Stimulated activated CD8-positive, alpha-beta memory T cell treated with anti-CD3 and anti-CD28 coated beads, Interleukin-7, amount 100 ng/mL, for 48 hours (primary cell): ENCODE measurements around the gene PRPF31.

Experiments
- DNase-seq, 2 donors: peaks; one replicate each; pipeline ENCODE4 v3.0.0-alpha.2; 2020; ENCODE audit warnings: low read depth in 1 of 2; ENCODE audit errors: extremely low read depth in 1 of 2

PRPF31 gene

GRCh38 chr19:54106716-54107115 lies 8.8 kb upstream of the PRPF31 start:
- no peak for DNase-seq

DNA sequence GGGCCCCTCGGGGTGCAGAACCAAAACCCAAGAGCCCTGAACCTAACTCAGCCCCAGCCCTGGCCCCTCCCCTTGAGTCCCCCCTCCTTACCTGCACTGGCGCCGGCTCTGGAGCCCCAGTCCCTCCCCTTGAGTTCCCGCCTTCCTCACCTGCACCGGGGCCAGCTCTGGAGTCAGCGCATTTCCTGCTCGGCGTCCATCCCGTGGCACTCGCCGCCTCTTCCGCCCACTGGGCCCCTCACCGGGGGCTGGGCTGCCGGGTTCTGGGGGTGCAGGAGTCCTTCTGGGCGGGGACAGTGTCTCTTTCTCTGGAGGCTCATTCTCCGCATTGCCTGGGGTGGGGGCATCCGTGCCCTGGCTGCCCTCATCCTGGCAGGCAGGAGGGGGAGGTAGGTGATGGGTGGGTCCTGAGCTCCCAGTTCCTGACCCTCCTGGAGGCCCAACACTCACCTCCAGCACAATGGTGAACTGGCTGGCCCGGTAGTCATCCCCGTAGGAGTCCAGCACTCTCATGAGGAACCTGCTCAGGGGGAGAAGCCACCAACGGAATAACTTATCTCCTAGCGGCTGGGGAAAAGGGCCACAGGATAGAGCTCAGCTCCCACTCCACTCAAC lies 7.6 kb upstream of the PRPF31 start:
- no peak for DNase-seq

DNA sequence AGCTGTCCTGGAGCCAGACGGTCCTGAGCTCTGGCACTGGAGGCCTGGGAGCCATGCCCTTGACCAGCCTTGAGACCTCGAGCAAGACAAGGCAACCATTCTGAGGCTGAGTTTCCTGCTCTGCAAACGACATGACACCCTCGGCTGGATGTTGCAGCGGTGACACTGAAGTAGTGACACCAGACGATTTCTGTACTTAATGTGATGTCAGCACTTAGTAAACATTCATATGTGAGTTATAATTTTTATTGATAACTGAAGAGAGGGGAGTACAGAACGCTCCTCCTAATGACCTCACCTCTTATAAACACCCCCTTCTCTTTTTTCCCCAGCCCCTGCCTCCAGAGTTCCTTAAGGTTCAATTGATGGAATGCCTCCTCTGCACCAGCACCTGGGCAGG lies 7.1 kb upstream of the PRPF31 start:
- DNase-seq, result no peak

- DNase-seq, result no peak
Measured at GRCh38 chr19:54109651-54110050, 5.9 kb upstream of the PRPF31 start.

GRCh38 chr19:54114340-54115108 lies 1.0 kb upstream of the PRPF31 start:
- peak in 1 of 2 donors; percentile 28 for DNase-seq

- DNase-seq, result no peak
Measured at GRCh38 chr19:54121259-54121658, 5.7 kb downstream of the PRPF31 start.

- no peak for DNase-seq
Measured at GRCh38 chr19:54123682-54124081, 8.1 kb downstream of the PRPF31 start.

DNA sequence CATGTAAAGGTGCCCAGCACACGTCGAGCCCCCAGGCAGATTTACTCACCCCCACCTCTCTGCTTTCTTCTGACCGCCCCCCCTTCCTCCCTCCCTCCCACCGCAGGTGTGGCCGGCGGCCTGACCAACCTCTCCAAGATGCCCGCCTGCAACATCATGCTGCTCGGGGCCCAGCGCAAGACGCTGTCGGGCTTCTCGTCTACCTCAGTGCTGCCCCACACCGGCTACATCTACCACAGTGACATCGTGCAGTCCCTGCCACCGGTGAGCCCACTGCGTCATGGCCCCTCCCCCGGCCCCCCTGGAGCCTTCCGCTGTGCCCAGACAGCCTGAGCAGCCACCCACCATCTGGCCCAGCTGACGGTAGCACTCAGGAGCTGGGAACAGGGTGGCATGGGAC lies 8.8 kb downstream of the PRPF31 start:
- no peak for DNase-seq

- no peak for DNase-seq
Measured at GRCh38 chr19:54125713-54126112, 10.2 kb downstream of the PRPF31 start.

DNA sequence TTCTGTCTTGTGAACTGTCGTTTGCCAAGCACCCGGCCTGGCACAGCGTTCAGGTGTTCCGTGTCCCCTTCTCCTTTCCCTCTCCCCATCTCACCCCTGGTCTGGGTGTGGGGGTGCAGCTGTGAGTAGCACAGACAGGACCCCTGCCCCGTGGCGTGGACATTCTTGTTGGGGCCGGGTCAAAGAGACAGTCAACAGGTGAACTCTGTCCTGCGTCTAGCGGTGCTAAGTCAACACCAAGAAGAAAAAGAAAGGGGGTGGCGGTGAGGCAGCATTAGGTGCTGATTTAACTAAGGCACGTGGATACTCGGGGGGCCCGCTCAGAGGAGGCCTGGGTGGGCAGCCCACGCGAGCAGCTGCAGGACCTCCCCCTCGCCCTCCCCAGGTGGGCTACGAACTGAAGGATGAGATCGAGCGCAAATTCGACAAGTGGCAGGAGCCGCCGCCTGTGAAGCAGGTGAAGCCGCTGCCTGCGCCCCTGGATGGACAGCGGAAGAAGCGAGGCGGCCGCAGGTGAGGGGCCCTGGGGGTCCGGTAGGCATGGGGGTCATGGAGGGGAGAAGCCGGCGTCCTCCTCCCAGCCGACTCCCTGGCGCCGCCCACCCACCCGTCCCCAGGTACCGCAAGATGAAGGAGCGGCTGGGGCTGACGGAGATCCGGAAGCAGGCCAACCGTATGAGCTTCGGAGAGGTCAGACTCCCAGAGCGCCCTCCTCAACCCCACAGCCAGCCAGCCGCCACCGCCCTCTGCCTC lies 12.3 kb downstream of the PRPF31 start:
- DNase-seq, result no peak

- no peak for DNase-seq
Measured at GRCh38 chr19:54128441-54128725, 12.8 kb downstream of the PRPF31 start.

DNA sequence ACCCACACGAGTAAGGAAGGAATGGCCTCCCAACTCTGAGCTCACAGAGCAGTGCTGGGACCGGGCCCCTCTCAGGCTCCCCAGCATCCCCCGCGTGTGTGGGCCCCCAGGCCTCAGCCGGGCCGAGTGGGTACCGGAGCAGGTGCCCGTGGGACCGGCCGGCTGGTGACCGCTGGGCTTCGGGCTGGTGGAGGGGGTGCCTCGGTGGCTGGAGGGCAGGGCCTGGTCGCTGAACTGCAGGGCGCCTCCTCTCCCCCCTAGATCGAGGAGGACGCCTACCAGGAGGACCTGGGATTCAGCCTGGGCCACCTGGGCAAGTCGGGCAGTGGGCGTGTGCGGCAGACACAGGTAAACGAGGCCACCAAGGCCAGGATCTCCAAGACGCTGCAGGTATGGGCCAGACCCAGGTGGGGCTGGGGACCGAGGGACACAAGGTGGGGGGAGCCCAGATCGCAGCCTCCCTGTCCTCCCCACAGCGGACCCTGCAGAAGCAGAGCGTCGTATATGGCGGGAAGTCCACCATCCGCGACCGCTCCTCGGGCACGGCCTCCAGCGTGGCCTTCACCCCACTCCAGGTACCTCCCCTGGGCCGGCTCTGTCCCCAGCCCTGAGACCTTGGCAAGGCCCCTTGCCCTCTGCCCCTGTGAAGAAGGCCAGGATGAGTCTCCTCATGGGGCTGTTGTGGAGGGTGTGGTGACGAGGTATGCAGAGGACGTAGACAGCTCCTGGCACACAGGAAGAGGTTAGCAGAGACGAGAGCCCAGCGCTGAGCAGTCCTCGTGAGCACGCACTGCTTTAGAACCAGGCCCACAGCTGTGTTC lies 13.5 kb downstream of the PRPF31 start:
- DNase-seq, result no peak

GRCh38 chr19:54129617-54129996 lies 14.1 kb downstream of the PRPF31 start:
- no peak for DNase-seq

DNA sequence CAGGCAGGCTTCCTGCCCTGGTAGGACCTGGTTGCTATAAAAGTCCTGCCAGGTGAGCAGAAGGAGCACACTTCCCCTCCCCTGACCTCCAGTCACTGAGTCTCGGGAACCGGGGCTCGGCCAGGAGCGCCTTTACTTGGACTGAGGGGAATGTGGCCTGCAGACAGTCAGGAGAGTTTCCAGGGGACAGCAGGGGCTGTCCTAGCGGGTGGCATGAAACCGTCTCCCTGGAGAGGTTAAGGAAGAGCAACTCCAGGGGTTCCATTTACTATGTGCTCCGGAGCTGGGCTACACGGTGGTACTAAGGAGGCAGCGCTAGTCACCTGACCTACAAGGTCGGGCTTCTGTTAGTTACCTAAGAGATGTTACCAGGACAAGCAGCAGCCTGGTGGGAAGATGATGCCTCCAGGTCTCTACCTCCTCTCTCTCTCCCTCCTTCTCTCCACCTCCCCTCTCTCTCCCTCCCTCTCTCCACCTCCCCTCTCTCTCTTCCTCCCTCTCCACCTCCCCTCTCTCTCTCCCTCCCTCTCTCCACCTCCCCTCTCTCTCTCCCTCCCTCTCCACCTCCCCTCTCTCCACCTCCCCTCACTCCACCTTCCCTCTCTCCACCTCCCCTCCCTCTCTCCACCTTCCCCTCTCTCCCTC lies 17.9 kb downstream of the PRPF31 start:
- no peak for DNase-seq

DNA sequence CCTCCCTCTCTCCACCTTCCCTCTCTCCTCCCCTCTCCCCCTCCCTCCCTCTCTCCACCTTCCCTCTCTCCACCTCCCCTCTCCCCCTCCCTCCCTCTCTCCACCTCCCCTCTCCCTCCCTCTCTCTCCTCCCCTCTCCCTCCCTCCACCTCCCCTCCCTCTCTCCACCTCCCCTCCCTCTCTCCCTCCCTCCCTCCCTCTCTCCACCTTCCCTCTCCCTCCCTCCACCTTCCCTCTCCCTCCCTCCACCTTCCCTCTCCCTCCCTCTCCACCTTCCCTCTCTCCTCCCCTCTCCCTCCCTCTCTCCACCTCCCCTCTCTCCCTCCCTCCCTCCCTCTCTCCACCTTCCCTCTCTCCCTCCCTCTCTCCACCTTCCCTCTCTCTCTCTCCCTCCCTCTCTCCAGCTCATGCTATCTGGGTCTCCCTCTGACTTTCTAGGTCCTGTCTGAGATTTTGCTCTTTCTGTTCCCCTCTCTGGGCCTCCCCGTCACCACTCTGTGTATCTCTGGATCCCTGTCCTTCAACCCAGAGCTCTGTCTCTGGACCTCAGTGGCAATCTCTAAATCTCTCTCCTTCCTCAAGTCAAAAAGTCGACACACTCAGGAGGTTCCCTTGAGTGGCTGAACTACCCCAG lies 18.5 kb downstream of the PRPF31 start:
- DNase-seq, result no peak

- no peak for DNase-seq
Measured at GRCh38 chr19:54136086-54136863, 20.7 kb downstream of the PRPF31 start.

- DNase-seq, result peak; percentile 98 to 99
Measured at GRCh38 chr19:54136864-54137698, 21.5 kb downstream of the PRPF31 start.

DNA sequence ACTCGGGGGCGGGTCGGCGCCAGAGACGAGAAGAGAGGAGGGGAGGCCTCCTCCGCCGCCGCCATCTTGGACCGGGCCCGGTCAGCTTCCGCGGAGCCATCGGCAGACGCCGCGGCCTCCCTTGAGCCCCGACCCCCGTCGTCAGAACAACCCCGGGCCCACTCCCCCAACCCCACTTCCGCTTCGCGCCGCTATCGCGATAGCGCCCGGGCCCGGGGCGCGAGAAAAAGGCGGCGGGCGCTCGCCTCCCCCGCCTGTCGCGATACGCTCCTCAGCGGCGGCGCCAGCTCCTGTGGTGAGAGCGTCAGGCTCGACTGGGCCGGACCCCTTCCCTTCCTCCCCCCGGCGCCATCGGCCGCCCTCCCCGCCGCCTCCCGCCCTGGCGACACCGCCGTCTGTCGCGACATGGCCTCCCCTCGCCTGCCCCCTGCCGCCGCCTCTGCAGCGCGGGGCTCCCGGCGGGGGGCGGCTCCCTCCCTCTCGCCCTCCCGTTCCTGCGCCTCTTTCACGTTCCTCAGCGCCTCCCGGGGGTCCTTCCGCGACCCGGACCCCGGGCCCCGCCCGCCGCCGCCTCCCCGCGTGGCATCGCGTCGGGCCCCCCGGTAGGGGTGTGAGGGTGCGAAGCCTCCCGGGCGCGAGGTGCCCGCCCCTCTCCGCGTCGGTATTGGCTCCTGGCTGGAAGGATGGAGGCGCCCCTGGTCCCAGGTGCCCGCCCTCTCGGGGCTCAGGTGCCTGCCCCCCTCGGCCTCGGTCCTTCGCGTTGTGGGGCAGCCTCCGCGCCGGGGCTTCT lies 22.3 kb downstream of the PRPF31 start, which contains the start of gene CNOT3:
TSS of gene CNOT3 (plus strand) at position 64 of the 790 bp plus-strand sequence. CDS start 5,217 bp downstream, outside the sequence.
- no peak for DNase-seq
